ENCODE results near the gene AKAP10. TPM values are rescaled to one million over a fixed set of nuclear protein-coding genes. Genes with fewer than 3 reads are reported as not detected.
A peak's percentile ranks its signal among the peaks of the same experiment; 100 is the strongest.
"Not testable (repeated sequence)": the region's sequence is repeated elsewhere in the genome, so short reads cannot be mapped to it uniquely, and the experiment has no call there.

The AKAP10 gene
- total RNA-seq, 2 experiments from 2014 or later = 28.4 to 31.8 TPM

GRCh38 chr17:19900809-19901208 is 76.8 kb downstream of the AKAP10 start:
- H3K4me1 Mint-ChIP-seq (ENCODE audit: low read depth) = no peaks in the 10 kb centered on the region
- CTCF ChIA-PET = no interaction called here
- no peak overlapping the region for H3K4me3 Mint-ChIP-seq
- intact Hi-C loops (cut with micrococcal nuclease) = no loop called here
- POLR2A ChIA-PET = no interaction called here
- H3K36me3 Mint-ChIP-seq = peaks cover 21% of the 10 kb centered on the region
- DNase-seq = no peak
- no peaks in the 10 kb centered on the region for H3K27me3 Mint-ChIP-seq
- no peak overlapping the region for H3K27ac Mint-ChIP-seq
- no peaks in the 10 kb centered on the region for H3K9me3 Mint-ChIP-seq

- no peak overlapping the region for H3K4me3 Mint-ChIP-seq
- CTCF ChIA-PET = no interaction called here
- H3K4me1 Mint-ChIP-seq (ENCODE audit: low read depth) = no peaks in the 10 kb centered on the region
- intact Hi-C loops (cut with micrococcal nuclease) = no loop called here
- no peaks in the 10 kb centered on the region for H3K27me3 Mint-ChIP-seq
- H3K36me3 Mint-ChIP-seq = peaks cover 2% of the 10 kb centered on the region
- no peak overlapping the region for H3K27ac Mint-ChIP-seq
- no peaks in the 10 kb centered on the region for H3K9me3 Mint-ChIP-seq
- POLR2A ChIA-PET = no interaction called here
- DNase-seq = no peak
These were observed 79.7 kb downstream of the AKAP10 start for GRCh38 chr17:19897903-19898302.

GRCh38 chr17:19897090-19897837 is 80.4 kb downstream of the AKAP10 start:
- H3K4me1 Mint-ChIP-seq (ENCODE audit: low read depth) = no peaks in the 10 kb centered on the region

GRCh38 chr17:19896679-19897078 is 80.9 kb downstream of the AKAP10 start:
- CTCF ChIA-PET = no interaction called here
- Mint-ChIP-seq H3K9me3 (no peaks in the 10 kb centered on the region), H3K27ac (no peak overlapping the region)

More at GRCh38 chr17:19897090-19897837, 80.4 kb downstream of the AKAP10 start:
- peaks cover 2% of the 10 kb centered on the region for H3K36me3 Mint-ChIP-seq
- no peaks in the 10 kb centered on the region for H3K9me3 Mint-ChIP-seq
- no peak overlapping the region for H3K27ac Mint-ChIP-seq
- no peak for DNase-seq
- CTCF ChIA-PET = no interaction called here
- intact Hi-C loops (cut with micrococcal nuclease) = no loop called here
- H3K4me3 Mint-ChIP-seq = no peak overlapping the region
- H3K27me3 Mint-ChIP-seq = no peaks in the 10 kb centered on the region
- POLR2A ChIA-PET = no interaction called here

GRCh38 chr17:19890554-19890953 is 87.1 kb downstream of the AKAP10 start:
- POLR2A ChIA-PET; DNase-seq; H3K9me3 Mint-ChIP-seq; H3K36me3 Mint-ChIP-seq; H3K27me3 Mint-ChIP-seq; intact Hi-C loops (cut with micrococcal nuclease); CTCF ChIA-PET; H3K4me1 Mint-ChIP-seq (ENCODE audit: low read depth); H3K27ac Mint-ChIP-seq; H3K4me3 Mint-ChIP-seq: not testable (repeated sequence)

More at GRCh38 chr17:19896679-19897078, 80.9 kb downstream of the AKAP10 start:
- DNase-seq = no peak
- POLR2A ChIA-PET = no interaction called here
- intact Hi-C loops (cut with micrococcal nuclease) = no loop called here
- no peaks in the 10 kb centered on the region for H3K27me3 Mint-ChIP-seq
- peaks cover 2% of the 10 kb centered on the region for H3K36me3 Mint-ChIP-seq
- no peak overlapping the region for H3K4me3 Mint-ChIP-seq
- no peaks in the 10 kb centered on the region for H3K4me1 Mint-ChIP-seq (ENCODE audit: low read depth)

GRCh38 chr17:19890001-19890400 is 87.6 kb downstream of the AKAP10 start:
- H3K4me3 Mint-ChIP-seq; H3K36me3 Mint-ChIP-seq; H3K4me1 Mint-ChIP-seq (ENCODE audit: low read depth); intact Hi-C loops (cut with micrococcal nuclease); H3K27ac Mint-ChIP-seq; POLR2A ChIA-PET; H3K27me3 Mint-ChIP-seq; H3K9me3 Mint-ChIP-seq; CTCF ChIA-PET; DNase-seq: not testable (repeated sequence)

- Mint-ChIP-seq H3K9me3 (no peaks in the 10 kb centered on the region), H3K27ac (no peak overlapping the region), H3K27me3 (no peaks in the 10 kb centered on the region), H3K4me1 (ENCODE audit: low read depth) (peaks cover 4% of the 10 kb centered on the region), H3K36me3 (no peaks in the 10 kb centered on the region), H3K4me3 (no peak overlapping the region)
- ChIA-PET POLR2A (no interaction called here), CTCF (no interaction called here)
- DNase-seq = no peak
- intact Hi-C loops (cut with micrococcal nuclease) = no loop called here
These were observed 91.5 kb downstream of the AKAP10 start for GRCh38 chr17:19886116-19886515.

GRCh38 chr17:19883537-19884215 is 94.0 kb downstream of the AKAP10 start:
- H3K9me3 Mint-ChIP-seq = no peaks in the 10 kb centered on the region
- peaks cover 6% of the 10 kb centered on the region for H3K4me1 Mint-ChIP-seq (ENCODE audit: low read depth)
- no peak overlapping the region for H3K4me3 Mint-ChIP-seq
- POLR2A ChIA-PET = no interaction called here
- CTCF ChIA-PET = no interaction called here
- H3K27ac Mint-ChIP-seq = no peak overlapping the region
- intact Hi-C loops (cut with micrococcal nuclease) = no loop called here
- no peaks in the 10 kb centered on the region for H3K27me3 Mint-ChIP-seq
- no peaks in the 10 kb centered on the region for H3K36me3 Mint-ChIP-seq
- DNase-seq = no peak

- no peaks in the 10 kb centered on the region for H3K9me3 Mint-ChIP-seq
- ChIA-PET POLR2A (no interaction called here), CTCF (interaction anchor here (0.6 to 1.3 kb wide), 2 partner anchors 15 to 98 kb away, joined by 3 read pairs; no protein-coding TSS in a partner anchor)
- no peak overlapping the region for H3K4me3 Mint-ChIP-seq
- no peak for DNase-seq
- no peaks in the 10 kb centered on the region for H3K36me3 Mint-ChIP-seq
- H3K27ac Mint-ChIP-seq = no peak overlapping the region
- intact Hi-C loops (cut with micrococcal nuclease) = no loop called here
- H3K4me1 Mint-ChIP-seq (ENCODE audit: low read depth) = peaks cover 32% of the 10 kb centered on the region
- H3K27me3 Mint-ChIP-seq = no peaks in the 10 kb centered on the region
These were observed 97.2 kb downstream of the AKAP10 start for GRCh38 chr17:19880393-19880792.

- no peaks in the 10 kb centered on the region for H3K36me3 Mint-ChIP-seq
- ChIA-PET CTCF (no interaction called here), POLR2A (no interaction called here)
- no peak for DNase-seq
- H3K9me3 Mint-ChIP-seq = no peaks in the 10 kb centered on the region
- intact Hi-C loops (cut with micrococcal nuclease) = no loop called here
- H3K4me3 Mint-ChIP-seq = no peak overlapping the region
- no peak overlapping the region for H3K27ac Mint-ChIP-seq
- H3K4me1 Mint-ChIP-seq (ENCODE audit: low read depth) = peaks cover 28% of the 10 kb centered on the region
- no peaks in the 10 kb centered on the region for H3K27me3 Mint-ChIP-seq
These were observed 100.2 kb downstream of the AKAP10 start for GRCh38 chr17:19877364-19877945.

GRCh38 chr17:19876529-19877161 is 101.0 kb downstream of the AKAP10 start:
- H3K27ac Mint-ChIP-seq = no peak overlapping the region
- H3K27me3 Mint-ChIP-seq = no peaks in the 10 kb centered on the region
- intact Hi-C loops (cut with micrococcal nuclease) = no loop called here
- ChIA-PET CTCF (no interaction called here), POLR2A (interaction anchor here (0.6 kb wide), 1 partner anchor 371 kb away, joined by 3 read pairs; no protein-coding TSS in a partner anchor)
- DNase-seq = peak; percentile 56
- H3K9me3 Mint-ChIP-seq = no peaks in the 10 kb centered on the region
- H3K4me3 Mint-ChIP-seq = no peak overlapping the region
- H3K4me1 Mint-ChIP-seq (ENCODE audit: low read depth) = peaks cover 28% of the 10 kb centered on the region
- H3K36me3 Mint-ChIP-seq = no peaks in the 10 kb centered on the region

- no peaks in the 10 kb centered on the region for H3K9me3 Mint-ChIP-seq
- CTCF ChIA-PET = interaction anchor here (0.8 kb wide), 1 partner anchor 44 kb away, joined by 3 read pairs; no protein-coding TSS in a partner anchor
- H3K27ac Mint-ChIP-seq = no peak overlapping the region
- intact Hi-C loops (cut with micrococcal nuclease) = no loop called here
- no peak overlapping the region for H3K4me3 Mint-ChIP-seq
- DNase-seq = no peak
- peaks cover 28% of the 10 kb centered on the region for H3K4me1 Mint-ChIP-seq (ENCODE audit: low read depth)
- POLR2A ChIA-PET = no interaction called here
- H3K27me3 Mint-ChIP-seq = no peaks in the 10 kb centered on the region
- H3K36me3 Mint-ChIP-seq = no peaks in the 10 kb centered on the region
These were observed 103.4 kb downstream of the AKAP10 start for GRCh38 chr17:19874256-19874655.
